Memory B cell (primary cell): ENCODE measurements around the gene OSER1.
"Not testable (repeated sequence)": the region's sequence is repeated elsewhere in the genome, so short reads cannot be mapped to it uniquely, and the experiment has no call there.

Source experiments
- ATAC-seq: fragments of 150-1000 bp; cut with Tn5 transposase; 2 replicates; pipeline ENCODE4 v1.10.0; 2021; ENCODE audit warnings: low read depth, mild to moderate bottlenecking, moderate library complexity
- DNase-seq, 2 donors: peaks; one replicate each; pipeline ENCODE4 v3.0.0; 2022; ENCODE audit warnings: low spot score in 2 of 2
- H3K27ac Mint-ChIP-seq: one replicate; pipeline ENCODE4 v1.8.0; 2022; ENCODE audit warnings: mild to moderate bottlenecking, moderate library complexity, mixed read lengths
- H3K27me3 Mint-ChIP-seq: one replicate; pipeline ENCODE4 v1.8.0; 2022; ENCODE audit warnings: mixed read lengths
- H3K36me3 Mint-ChIP-seq: one replicate; pipeline ENCODE4 v1.8.0; 2022; ENCODE audit warnings: mild to moderate bottlenecking, mixed read lengths
- H3K4me1 Mint-ChIP-seq: one replicate; pipeline ENCODE4 v1.8.0; 2022; ENCODE audit warnings: mixed read lengths
- H3K4me3 Mint-ChIP-seq: one replicate; pipeline ENCODE4 v1.8.0; 2022; ENCODE audit warnings: mild to moderate bottlenecking, moderate library complexity, mixed read lengths
- H3K9me3 Mint-ChIP-seq: one replicate; pipeline ENCODE4 v1.8.0; 2022; ENCODE audit warnings: mixed read lengths

Gene OSER1

GRCh38 chr20:44200983-44201382, 9.6 kb downstream of the OSER1 start:
- Mint-ChIP-seq H3K27me3 (no peaks in the 10 kb centered on the region), H3K4me1 (peaks cover 12% of the 10 kb centered on the region), H3K27ac (peak overlapping the region; percentile 3), H3K9me3 (no peaks in the 10 kb centered on the region), H3K36me3 (peaks cover 34% of the 10 kb centered on the region), H3K4me3 (no peak overlapping the region)
- no peak for DNase-seq
- no peak for ATAC-seq

GRCh38 chr20:44200371-44200770, 10.2 kb downstream of the OSER1 start:
- no peak for DNase-seq
- H3K4me3 Mint-ChIP-seq: no peak overlapping the region
- no peaks in the 10 kb centered on the region for H3K27me3 Mint-ChIP-seq
- ATAC-seq: no peak
- H3K9me3 Mint-ChIP-seq: no peaks in the 10 kb centered on the region
- H3K36me3 Mint-ChIP-seq: peaks cover 34% of the 10 kb centered on the region
- H3K4me1 Mint-ChIP-seq: peaks cover 15% of the 10 kb centered on the region
- H3K27ac Mint-ChIP-seq: peak overlapping the region; percentile 28

GRCh38 chr20:44199877-44200276, 10.7 kb downstream of the OSER1 start:
- peaks cover 34% of the 10 kb centered on the region for H3K36me3 Mint-ChIP-seq
- no peak overlapping the region for H3K4me3 Mint-ChIP-seq
- ATAC-seq: no peak
- DNase-seq: no peak
- no peaks in the 10 kb centered on the region for H3K9me3 Mint-ChIP-seq
- H3K27ac Mint-ChIP-seq: peak overlapping the region; percentile 28
- H3K27me3 Mint-ChIP-seq: no peaks in the 10 kb centered on the region
- peaks cover 15% of the 10 kb centered on the region for H3K4me1 Mint-ChIP-seq

GRCh38 chr20:44198872-44199271, 11.7 kb downstream of the OSER1 start:
- no peak for DNase-seq
- Mint-ChIP-seq H3K4me1 (peaks cover 12% of the 10 kb centered on the region), H3K36me3 (peaks cover 31% of the 10 kb centered on the region), H3K9me3 (no peaks in the 10 kb centered on the region), H3K27ac (no peak overlapping the region), H3K4me3 (no peak overlapping the region), H3K27me3 (no peaks in the 10 kb centered on the region)
- ATAC-seq: no peak

GRCh38 chr20:44196271-44196670, 14.3 kb downstream of the OSER1 start:
- Mint-ChIP-seq H3K4me3 (no peak overlapping the region), H3K36me3 (peaks cover 21% of the 10 kb centered on the region), H3K27me3 (no peaks in the 10 kb centered on the region), H3K27ac (peak overlapping the region; percentile 17), H3K9me3 (no peaks in the 10 kb centered on the region), H3K4me1 (peaks cover 11% of the 10 kb centered on the region)
- ATAC-seq (peak; percentile 57), DNase-seq (no peak)

GRCh38 chr20:44195605-44196004, 15.0 kb downstream of the OSER1 start:
- peaks cover 3% of the 10 kb centered on the region for H3K27me3 Mint-ChIP-seq
- no peaks in the 10 kb centered on the region for H3K9me3 Mint-ChIP-seq
- no peak overlapping the region for H3K4me3 Mint-ChIP-seq
- peaks cover 20% of the 10 kb centered on the region for H3K36me3 Mint-ChIP-seq
- peaks cover 14% of the 10 kb centered on the region for H3K4me1 Mint-ChIP-seq
- ATAC-seq (no peak), DNase-seq (no peak)
- peak overlapping the region; percentile 29 for H3K27ac Mint-ChIP-seq

GRCh38 chr20:44193801-44194200, 16.8 kb downstream of the OSER1 start:
- Mint-ChIP-seq H3K9me3 (no peaks in the 10 kb centered on the region), H3K27me3 (peaks cover 3% of the 10 kb centered on the region), H3K4me1 (peaks cover 10% of the 10 kb centered on the region), H3K27ac (no peak overlapping the region), H3K4me3 (no peak overlapping the region), H3K36me3 (peaks cover 7% of the 10 kb centered on the region)
- ATAC-seq (no peak), DNase-seq (no peak)

GRCh38 chr20:44191640-44192039, 18.9 kb downstream of the OSER1 start:
- peaks cover 23% of the 10 kb centered on the region for H3K4me1 Mint-ChIP-seq
- ATAC-seq, H3K9me3 Mint-ChIP-seq, DNase-seq, H3K36me3 Mint-ChIP-seq, H3K4me3 Mint-ChIP-seq, H3K27ac Mint-ChIP-seq: not testable (repeated sequence)
- H3K27me3 Mint-ChIP-seq: peaks cover 11% of the 10 kb centered on the region

- not testable (repeated sequence) for H3K4me3 Mint-ChIP-seq, H3K36me3 Mint-ChIP-seq, H3K27ac Mint-ChIP-seq, H3K9me3 Mint-ChIP-seq
- DNase-seq (peak; percentile 44 to 47), ATAC-seq (peak; percentile 67)
- Mint-ChIP-seq H3K27me3 (peaks cover 20% of the 10 kb centered on the region), H3K4me1 (peaks cover 21% of the 10 kb centered on the region)
Measured at GRCh38 chr20:44190197-44190852, 20.2 kb downstream of the OSER1 start.

- H3K36me3 Mint-ChIP-seq: no peaks in the 10 kb centered on the region
- H3K4me3 Mint-ChIP-seq: no peak overlapping the region
- H3K27ac Mint-ChIP-seq: no peak overlapping the region
- H3K9me3 Mint-ChIP-seq: no peaks in the 10 kb centered on the region
- H3K4me1 Mint-ChIP-seq: peaks cover 20% of the 10 kb centered on the region
- H3K27me3 Mint-ChIP-seq: peaks cover 24% of the 10 kb centered on the region
- ATAC-seq (no peak), DNase-seq (no peak)
Measured at GRCh38 chr20:44188752-44189151, 21.8 kb downstream of the OSER1 start.

GRCh38 chr20:44187772-44188709, 22.5 kb downstream of the OSER1 start:
- H3K4me3 Mint-ChIP-seq: peak overlapping the region; percentile 69
- no peaks in the 10 kb centered on the region for H3K9me3 Mint-ChIP-seq
- H3K27ac Mint-ChIP-seq: no peak overlapping the region
- ATAC-seq: peak; percentile 53
- H3K27me3 Mint-ChIP-seq: peaks cover 24% of the 10 kb centered on the region
- no peaks in the 10 kb centered on the region for H3K36me3 Mint-ChIP-seq
- peaks cover 16% of the 10 kb centered on the region for H3K4me1 Mint-ChIP-seq
- DNase-seq: no peak

- H3K4me3 Mint-ChIP-seq: peak within 1 kb of the TSS; percentile 69
- H3K4me1 Mint-ChIP-seq: peaks cover 16% of the 10 kb centered on the region
- peak; percentile 41 for ATAC-seq
- peaks cover 27% of the 10 kb centered on the region for H3K27me3 Mint-ChIP-seq
- H3K27ac Mint-ChIP-seq: no peak within 1 kb of the TSS
- DNase-seq: no peak
- H3K36me3 Mint-ChIP-seq: no peaks in the 10 kb centered on the region
- no peaks in the 10 kb centered on the region for H3K9me3 Mint-ChIP-seq
Measured at GRCh38 chr20:44187054-44187771, 23.4 kb downstream of the OSER1 start, which contains the start of gene JPH2. JPH2 (minus strand) TSS chr20:44187188; CDS start chr20:44186705, 483 bp downstream.

GRCh38 chr20:44186674-44187053, 23.9 kb downstream of the OSER1 start:
- Mint-ChIP-seq H3K36me3 (no peaks in the 10 kb centered on the region), H3K27ac (no peak overlapping the region), H3K4me3 (peak overlapping the region; percentile 15), H3K4me1 (peaks cover 16% of the 10 kb centered on the region), H3K9me3 (no peaks in the 10 kb centered on the region), H3K27me3 (peaks cover 27% of the 10 kb centered on the region)
- ATAC-seq (no peak), DNase-seq (no peak)

- ATAC-seq: no peak
Measured at GRCh38 chr20:44186201-44186600, 24.4 kb downstream of the OSER1 start.

More at GRCh38 chr20:44186201-44186600, 24.4 kb downstream of the OSER1 start:
- no peak for DNase-seq
- peaks cover 16% of the 10 kb centered on the region for H3K4me1 Mint-ChIP-seq
- no peaks in the 10 kb centered on the region for H3K9me3 Mint-ChIP-seq
- H3K36me3 Mint-ChIP-seq: no peaks in the 10 kb centered on the region
- no peak overlapping the region for H3K4me3 Mint-ChIP-seq
- no peak overlapping the region for H3K27ac Mint-ChIP-seq
- H3K27me3 Mint-ChIP-seq: peaks cover 29% of the 10 kb centered on the region
